HEK293T (cell line): ENCODE data around the gene CAPZB.

Experiments used
- ARNT ChIP-seq: fragments of 450-650 bp; IDR thresholded peaks from 2 replicates; pipeline ENCODE4 v1.6.1; 2017; ENCODE audit warnings: mild to moderate bottlenecking
- BHLHE40 ChIP-seq: fragments of 450-650 bp; IDR thresholded peaks from 2 replicates; pipeline ENCODE4 v1.6.1; 2016; ENCODE audit warnings: mild to moderate bottlenecking, moderate library complexity, borderline replicate concordance
- ELF4 ChIP-seq: fragments of 450-650 bp; IDR thresholded peaks from 2 replicates; pipeline ENCODE4 v1.6.1; 2017; ENCODE audit warnings: antibody characterized with exemption
- FOXA1 ChIP-seq: fragments of 450-650 bp; IDR thresholded peaks from 2 replicates; pipeline ENCODE4 v1.6.1; 2016; ENCODE audit warnings: mild to moderate bottlenecking
- FOXK2 ChIP-seq: fragments of 450-650 bp; IDR thresholded peaks from 2 replicates; pipeline ENCODE4 v1.6.1; 2016; ENCODE audit warnings: mild to moderate bottlenecking
- FOXM1 ChIP-seq: fragments of 450-650 bp; IDR thresholded peaks from 2 replicates; pipeline ENCODE4 v1.6.1; 2017; ENCODE audit warnings: mild to moderate bottlenecking, borderline replicate concordance
- HDGF ChIP-seq: fragments of 450-650 bp; IDR thresholded peaks from 2 replicates; pipeline ENCODE4 v1.6.1; 2017; ENCODE audit warnings: antibody characterized with exemption, borderline replicate concordance
- L3MBTL2 ChIP-seq: fragments of 450-650 bp; conservative IDR thresholded peaks from 2 replicates; pipeline ENCODE4 v1.6.1; 2016; ENCODE audit warnings: mild to moderate bottlenecking
- LEF1 ChIP-seq: fragments of 450-650 bp; IDR thresholded peaks from 2 replicates; pipeline ENCODE4 v1.6.1; 2017; ENCODE audit warnings: mild to moderate bottlenecking, borderline replicate concordance
- PKNOX1 ChIP-seq: fragments of 450-650 bp; IDR thresholded peaks from 2 replicates; pipeline ENCODE4 v1.6.1; 2016
- SP1 ChIP-seq: fragments of 450-650 bp; IDR thresholded peaks from 2 replicates; pipeline ENCODE4 v1.6.1; 2017
- SUZ12 ChIP-seq: fragments of 450-650 bp; IDR thresholded peaks from 2 replicates; pipeline ENCODE4 v1.6.1; 2016; ENCODE audit warnings: mild to moderate bottlenecking
- TARDBP ChIP-seq: fragments of 450-650 bp; IDR thresholded peaks from 2 replicates; pipeline ENCODE4 v1.6.1; 2016
- ZNF384 ChIP-seq: fragments of 450-650 bp; IDR thresholded peaks from 2 replicates; pipeline ENCODE4 v1.6.1; 2016

DNA sequence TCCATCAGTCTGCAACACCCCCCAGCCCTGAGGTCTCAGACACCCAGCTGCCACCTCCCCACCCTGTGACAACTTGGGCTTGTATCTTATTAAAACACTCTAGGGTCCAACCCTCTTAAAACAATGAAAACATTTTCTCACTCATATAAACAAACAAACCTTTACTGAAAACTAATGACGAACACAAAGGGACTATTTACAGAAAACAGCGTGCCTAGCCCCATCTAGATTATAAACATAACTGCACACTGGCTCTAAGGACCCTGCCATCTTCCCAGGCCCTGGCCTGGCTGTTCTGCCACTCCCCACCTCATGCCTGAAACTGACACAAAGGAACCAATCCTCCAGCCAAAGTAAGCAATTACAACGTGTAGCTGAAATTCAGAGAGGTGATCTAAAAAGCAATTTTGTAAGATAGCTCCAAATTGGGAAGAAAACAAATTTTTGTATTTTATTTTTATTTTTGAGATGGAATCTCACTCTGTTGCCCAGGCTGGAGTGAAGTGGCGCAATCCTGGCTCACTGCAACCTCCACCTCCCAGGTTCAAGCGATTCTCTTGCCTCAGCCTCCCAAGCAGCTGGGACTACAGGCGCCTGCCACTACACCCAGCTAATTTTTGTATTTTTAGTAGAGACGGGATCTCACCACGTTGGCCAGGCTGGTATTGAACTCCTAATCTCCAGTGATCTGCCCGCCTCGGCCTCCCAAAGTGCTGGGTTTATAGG lies 40.9 kb downstream of the CAPZB start:
- TF ChIP-seq ARNT (no peak), FOXA1 (no peak), LEF1 (no peak), PKNOX1 (no peak), ELF4 (no peak), BHLHE40 (no peak), FOXM1 (no peak), SUZ12 (no peak), ZNF384 (no peak), L3MBTL2 (no peak), TARDBP (no peak), FOXK2 (no peak), HDGF (no peak), SP1 (no peak)
